Sciatic nerve (tissue), 2 donors: ENCODE data around the gene SATB2. TPM values are rescaled to one million over a fixed set of nuclear protein-coding genes. Genes with fewer than 3 reads are reported as not detected.

Experiments used
- ATAC-seq: fragments of 200-7000 bp; cut with Tn5 transposase; one replicate; pipeline ENCODE4 v1.9.1; 2020; ENCODE audit warnings: mild to moderate bottlenecking, moderate library complexity
- DNase-seq: peaks from one replicate; pipeline ENCODE4 v3.0.0-alpha.2; 2020; ENCODE audit warnings: low spot score
- intact Hi-C: fragments of 100-400 bp; cut with DNase I; formaldehyde crosslinking; loops from one replicate; pipeline ENCODE4 v1.14.2; 2022
- total RNA-seq: library from RNA; stranded (reverse); fragmentation: NEBNext Ultra II Directional; extraction: Animal tissue kit (Norgen Biotek cat#: 25700); gene quantifications from one replicate; pipeline ENCODE4 v1.2.1, GENCODE V29; 2021
- donor health status: DM: no; HTN: no; CAD: no.
- donor health status: DM: no; HTN: no; CAD: no.

SATB2 gene
- total RNA-seq, 1 donor from 2014 or later, result 8.8 TPM

- DNase-seq (no peak), ATAC-seq (no peak)
- intact Hi-C loops, result no loop called here
These were observed 1.2 kb downstream of the SATB2 start for GRCh38 chr2:199456383-199457146.

- intact Hi-C loops, result no loop called here
- DNase-seq (no peak), ATAC-seq (no peak)
These were observed 2.0 kb downstream of the SATB2 start for GRCh38 chr2:199455545-199456382.

GRCh38 chr2:199455210-199455544 lies 2.6 kb downstream of the SATB2 start:
- DNase-seq (no peak), ATAC-seq (no peak)
- intact Hi-C loops, result no loop called here

- DNase-seq (no peak), ATAC-seq (no peak)
- intact Hi-C loops, result no loop called here
These were observed 4.8 kb downstream of the SATB2 start for GRCh38 chr2:199452991-199453379.

GRCh38 chr2:199452260-199452990 lies 5.3 kb downstream of the SATB2 start:
- ATAC-seq (no peak), DNase-seq (no peak)
- intact Hi-C loops, result no loop called here

- no peak for DNase-seq
- intact Hi-C loops, result loop anchor here (10.0 kb wide), 1 partner anchor 715 kb away; no protein-coding TSS in a partner anchor
- ATAC-seq, result no peak
These were observed 7.8 kb downstream of the SATB2 start for GRCh38 chr2:199449956-199450355.

- no peak for DNase-seq
- no peak for ATAC-seq
- intact Hi-C loops, result loop anchor here (10.0 kb wide), 1 partner anchor 715 kb away; no protein-coding TSS in a partner anchor
These were observed 8.3 kb downstream of the SATB2 start for GRCh38 chr2:199449455-199449854.

- no peak for ATAC-seq
- DNase-seq, result no peak
- intact Hi-C loops, result loop anchor here (10.0 kb wide), 1 partner anchor 718 kb away; no protein-coding TSS in a partner anchor
These were observed 10.7 kb downstream of the SATB2 start for GRCh38 chr2:199446996-199447576.

- intact Hi-C loops, result loop anchor here (10.0 kb wide), 1 partner anchor 720 kb away; no protein-coding TSS in a partner anchor
These were observed 13.0 kb downstream of the SATB2 start for GRCh38 chr2:199444749-199445148.

GRCh38 chr2:199443589-199444130 lies 14.1 kb downstream of the SATB2 start:
- no peak for DNase-seq
- no peak for ATAC-seq
- intact Hi-C loops, result loop anchor here (10.0 kb wide), 1 partner anchor 721 kb away; no protein-coding TSS in a partner anchor

More at GRCh38 chr2:199444749-199445148, 13.0 kb downstream of the SATB2 start:
- no peak for ATAC-seq
- DNase-seq, result no peak

- ATAC-seq, result no peak
- DNase-seq, result no peak
- intact Hi-C loops, result loop anchor here (10.0 kb wide), 1 partner anchor 723 kb away; no protein-coding TSS in a partner anchor
These were observed 15.6 kb downstream of the SATB2 start for GRCh38 chr2:199442173-199442572.

GRCh38 chr2:199441759-199442158 lies 16.0 kb downstream of the SATB2 start:
- intact Hi-C loops, result loop anchor here (10.0 kb wide), 1 partner anchor 723 kb away; no protein-coding TSS in a partner anchor
- no peak for DNase-seq
- ATAC-seq, result no peak

GRCh38 chr2:199440118-199440517 lies 17.6 kb downstream of the SATB2 start:
- no peak for DNase-seq
- no peak for ATAC-seq
- intact Hi-C loops, result loop anchor here (10.0 kb wide), 1 partner anchor 725 kb away; no protein-coding TSS in a partner anchor

GRCh38 chr2:199439542-199439941 lies 18.2 kb downstream of the SATB2 start:
- intact Hi-C loops, result no loop called here
- ATAC-seq, result no peak
- DNase-seq, result no peak

GRCh38 chr2:199439066-199439465 lies 18.7 kb downstream of the SATB2 start:
- ATAC-seq (no peak), DNase-seq (no peak)
- intact Hi-C loops, result no loop called here

GRCh38 chr2:199434555-199434954 lies 23.2 kb downstream of the SATB2 start:
- intact Hi-C loops, result no loop called here
- DNase-seq (no peak), ATAC-seq (no peak)

GRCh38 chr2:199433204-199433832 lies 24.4 kb downstream of the SATB2 start:
- intact Hi-C loops, result no loop called here
- DNase-seq (no peak), ATAC-seq (no peak)

GRCh38 chr2:199431746-199432213 lies 26.0 kb downstream of the SATB2 start:
- intact Hi-C loops, result no loop called here
- no peak for DNase-seq
- ATAC-seq, result no peak
